B cell (primary cell): ENCODE results near the gene DEGS1.

Source experiments
- EZH2 ChIP-seq: IDR thresholded peaks from 2 replicates; pipeline ENCODE4 v1.6.1; 2012; ENCODE audit warnings: borderline replicate concordance, low read depth, mild to moderate bottlenecking, moderate library complexity, low read length; ENCODE audit not compliant: insufficient read depth, poor library complexity, severe bottlenecking
- TF ChIP-seq, protein P1 (sequence below): fragments of 200-600 bp; IDR thresholded peaks from one replicate; pipeline ENCODE4 v1.8.0; 2022; ENCODE audit warnings: antibody characterized with exemption, mild to moderate bottlenecking

DNA sequence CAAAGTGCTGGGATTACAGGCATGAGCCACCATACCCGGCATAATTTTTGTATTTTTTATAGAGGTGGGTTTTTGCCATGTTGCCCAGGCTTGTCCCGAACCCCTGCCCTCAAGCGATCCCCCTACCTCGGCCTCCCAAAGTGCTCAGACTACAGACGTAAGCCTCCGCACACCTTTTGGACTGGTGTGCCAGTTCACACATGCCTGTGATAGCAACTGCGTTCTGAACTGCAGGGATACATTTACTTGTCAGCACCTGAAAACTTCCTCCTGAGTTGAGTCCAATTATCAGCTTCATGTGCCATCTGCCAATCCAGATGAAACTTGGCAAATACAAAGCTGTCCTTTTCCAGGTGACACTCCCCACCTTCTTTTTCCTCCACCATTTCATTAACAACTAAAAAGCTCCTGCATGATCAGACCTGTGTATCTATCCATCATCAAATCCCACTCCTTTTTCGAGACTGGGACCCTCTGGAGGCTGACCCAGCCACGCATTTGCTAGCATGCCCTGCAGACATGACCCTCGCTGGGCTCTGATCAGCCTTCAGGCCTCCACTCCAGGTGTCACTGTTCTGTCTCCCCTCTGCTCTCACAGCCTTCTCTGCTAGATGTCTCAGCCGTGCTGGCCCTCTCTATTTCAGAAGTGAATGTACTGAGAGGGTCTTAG is 2.1 kb upstream of the DEGS1 start:
- no peak for TF ChIP-seq EZH2
- TF ChIP-seq, protein P1, sequence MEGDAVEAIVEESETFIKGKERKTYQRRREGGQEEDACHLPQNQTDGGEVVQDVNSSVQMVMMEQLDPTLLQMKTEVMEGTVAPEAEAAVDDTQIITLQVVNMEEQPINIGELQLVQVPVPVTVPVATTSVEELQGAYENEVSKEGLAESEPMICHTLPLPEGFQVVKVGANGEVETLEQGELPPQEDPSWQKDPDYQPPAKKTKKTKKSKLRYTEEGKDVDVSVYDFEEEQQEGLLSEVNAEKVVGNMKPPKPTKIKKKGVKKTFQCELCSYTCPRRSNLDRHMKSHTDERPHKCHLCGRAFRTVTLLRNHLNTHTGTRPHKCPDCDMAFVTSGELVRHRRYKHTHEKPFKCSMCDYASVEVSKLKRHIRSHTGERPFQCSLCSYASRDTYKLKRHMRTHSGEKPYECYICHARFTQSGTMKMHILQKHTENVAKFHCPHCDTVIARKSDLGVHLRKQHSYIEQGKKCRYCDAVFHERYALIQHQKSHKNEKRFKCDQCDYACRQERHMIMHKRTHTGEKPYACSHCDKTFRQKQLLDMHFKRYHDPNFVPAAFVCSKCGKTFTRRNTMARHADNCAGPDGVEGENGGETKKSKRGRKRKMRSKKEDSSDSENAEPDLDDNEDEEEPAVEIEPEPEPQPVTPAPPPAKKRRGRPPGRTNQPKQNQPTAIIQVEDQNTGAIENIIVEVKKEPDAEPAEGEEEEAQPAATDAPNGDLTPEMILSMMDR = no peak
